ENCODE results near the gene ARID1B. TPM values are rescaled to one million over a fixed set of nuclear protein-coding genes. Genes with fewer than 3 reads are reported as not detected.

Gene ARID1B
- total RNA-seq, 1 donor from 2014 or later, result 97.2 TPM

- Mint-ChIP-seq H3K4me3 (no peak overlapping the region), H3K4me1 (ENCODE audit: unreplicated experiment) (peaks cover 15% of the 10 kb centered on the region), H3K27ac (no peak overlapping the region), H3K27me3 (no peaks in the 10 kb centered on the region), H3K36me3 (no peaks in the 10 kb centered on the region), H3K9me3 (no peaks in the 10 kb centered on the region)
- DNase-seq (ENCODE audit: extremely low spot score, unreplicated experiment), result no peak
- TF ChIP-seq, protein P1, sequence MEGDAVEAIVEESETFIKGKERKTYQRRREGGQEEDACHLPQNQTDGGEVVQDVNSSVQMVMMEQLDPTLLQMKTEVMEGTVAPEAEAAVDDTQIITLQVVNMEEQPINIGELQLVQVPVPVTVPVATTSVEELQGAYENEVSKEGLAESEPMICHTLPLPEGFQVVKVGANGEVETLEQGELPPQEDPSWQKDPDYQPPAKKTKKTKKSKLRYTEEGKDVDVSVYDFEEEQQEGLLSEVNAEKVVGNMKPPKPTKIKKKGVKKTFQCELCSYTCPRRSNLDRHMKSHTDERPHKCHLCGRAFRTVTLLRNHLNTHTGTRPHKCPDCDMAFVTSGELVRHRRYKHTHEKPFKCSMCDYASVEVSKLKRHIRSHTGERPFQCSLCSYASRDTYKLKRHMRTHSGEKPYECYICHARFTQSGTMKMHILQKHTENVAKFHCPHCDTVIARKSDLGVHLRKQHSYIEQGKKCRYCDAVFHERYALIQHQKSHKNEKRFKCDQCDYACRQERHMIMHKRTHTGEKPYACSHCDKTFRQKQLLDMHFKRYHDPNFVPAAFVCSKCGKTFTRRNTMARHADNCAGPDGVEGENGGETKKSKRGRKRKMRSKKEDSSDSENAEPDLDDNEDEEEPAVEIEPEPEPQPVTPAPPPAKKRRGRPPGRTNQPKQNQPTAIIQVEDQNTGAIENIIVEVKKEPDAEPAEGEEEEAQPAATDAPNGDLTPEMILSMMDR (conservative IDR thresholded peaks at IDR 0.05), result no peak
Measured at GRCh38 chr6:157249826-157250225, 472.6 kb downstream of the ARID1B start.

DNA sequence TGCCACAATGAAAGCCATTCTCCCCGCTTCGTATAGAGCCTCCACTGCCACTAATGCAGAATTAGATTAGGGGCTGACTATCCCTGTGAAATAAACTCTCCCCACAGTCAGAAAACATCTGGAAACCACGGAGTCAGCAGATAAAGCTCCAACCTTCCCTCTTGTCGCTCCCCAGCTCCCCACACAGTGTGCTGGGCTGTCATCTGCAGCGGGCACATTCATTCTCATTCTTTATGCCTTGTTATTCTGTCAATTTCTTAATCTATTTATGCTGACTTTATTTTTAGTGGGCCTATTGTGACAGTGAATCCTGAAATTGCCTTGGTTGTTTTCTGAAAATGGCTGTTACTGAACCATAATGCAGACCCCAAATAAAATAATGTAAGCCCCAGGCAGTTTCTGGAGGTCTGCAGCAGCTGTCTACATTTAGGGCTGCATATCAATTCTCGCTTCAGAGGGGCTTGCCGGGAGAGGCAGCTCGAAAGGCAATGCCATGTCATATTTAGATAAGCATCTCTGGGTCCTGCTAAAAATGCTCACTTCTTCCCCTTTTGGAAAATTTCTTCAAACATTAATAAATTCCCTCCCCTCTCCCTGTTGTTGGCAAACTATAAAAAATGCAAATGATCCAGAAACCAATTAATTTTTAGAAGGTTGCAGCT is 474.5 kb downstream of the ARID1B start:
- Mint-ChIP-seq H3K4me1 (ENCODE audit: unreplicated experiment) (peaks cover 6% of the 10 kb centered on the region), H3K27me3 (no peaks in the 10 kb centered on the region), H3K4me3 (no peak overlapping the region), H3K9me3 (no peaks in the 10 kb centered on the region), H3K27ac (no peak overlapping the region), H3K36me3 (no peaks in the 10 kb centered on the region)
- TF ChIP-seq, protein P1 (conservative IDR thresholded peaks at IDR 0.05), result no peak
- DNase-seq (ENCODE audit: extremely low spot score, unreplicated experiment), result no peak

DNA sequence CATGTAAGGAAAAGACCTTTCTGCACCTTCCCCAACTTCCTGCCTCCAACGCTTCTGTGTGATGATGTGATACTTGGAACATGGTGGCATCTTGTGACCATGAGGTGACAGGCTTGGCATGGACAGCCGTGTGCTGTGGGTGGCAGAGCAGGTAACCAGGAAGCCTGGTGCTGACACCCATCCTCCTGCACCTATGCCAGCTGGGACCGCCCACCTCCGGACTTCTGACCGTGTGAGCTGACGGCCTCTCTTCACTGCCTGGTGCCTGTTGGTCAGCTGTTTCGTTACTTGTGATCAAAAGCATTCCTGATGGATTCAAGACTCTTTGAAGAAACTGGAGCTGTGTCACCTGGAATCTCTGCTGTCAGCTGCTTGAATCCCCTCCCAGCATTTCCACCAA is 475.8 kb downstream of the ARID1B start:
- Mint-ChIP-seq H3K36me3 (no peaks in the 10 kb centered on the region), H3K4me3 (no peak overlapping the region), H3K4me1 (ENCODE audit: unreplicated experiment) (peaks cover 8% of the 10 kb centered on the region), H3K9me3 (no peaks in the 10 kb centered on the region), H3K27me3 (no peaks in the 10 kb centered on the region), H3K27ac (no peak overlapping the region)
- TF ChIP-seq, protein P1 (conservative IDR thresholded peaks at IDR 0.05), result no peak
- DNase-seq (ENCODE audit: extremely low spot score, unreplicated experiment), result no peak

DNA sequence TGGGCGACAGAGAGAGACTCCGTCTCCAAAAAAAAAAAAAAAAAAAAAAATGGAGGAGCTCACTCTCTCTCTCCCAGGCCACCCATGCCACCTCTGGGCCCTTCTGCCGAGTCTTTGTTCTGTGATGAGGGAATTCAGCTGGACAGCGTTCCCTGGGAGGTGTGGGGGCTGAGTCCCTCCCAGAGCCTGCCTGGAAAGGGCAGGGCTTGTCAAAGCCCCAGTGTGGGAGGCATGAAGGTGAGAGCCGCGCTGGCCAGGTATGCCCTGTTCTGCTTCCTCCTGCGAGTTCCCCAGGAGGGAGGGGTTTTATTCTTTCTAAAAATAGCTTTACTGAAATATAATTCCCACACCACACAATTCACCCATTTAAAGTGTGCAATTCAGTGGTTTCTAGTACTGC is 476.5 kb downstream of the ARID1B start:
- TF ChIP-seq, protein P1 (conservative IDR thresholded peaks at IDR 0.05), result no peak
- Mint-ChIP-seq H3K4me1 (ENCODE audit: unreplicated experiment) (peaks cover 10% of the 10 kb centered on the region), H3K36me3 (no peaks in the 10 kb centered on the region), H3K4me3 (peak overlapping the region; percentile 8), H3K27me3 (no peaks in the 10 kb centered on the region), H3K9me3 (no peaks in the 10 kb centered on the region), H3K27ac (peak overlapping the region; percentile 68)
- DNase-seq (ENCODE audit: extremely low spot score, unreplicated experiment), result no peak

DNA sequence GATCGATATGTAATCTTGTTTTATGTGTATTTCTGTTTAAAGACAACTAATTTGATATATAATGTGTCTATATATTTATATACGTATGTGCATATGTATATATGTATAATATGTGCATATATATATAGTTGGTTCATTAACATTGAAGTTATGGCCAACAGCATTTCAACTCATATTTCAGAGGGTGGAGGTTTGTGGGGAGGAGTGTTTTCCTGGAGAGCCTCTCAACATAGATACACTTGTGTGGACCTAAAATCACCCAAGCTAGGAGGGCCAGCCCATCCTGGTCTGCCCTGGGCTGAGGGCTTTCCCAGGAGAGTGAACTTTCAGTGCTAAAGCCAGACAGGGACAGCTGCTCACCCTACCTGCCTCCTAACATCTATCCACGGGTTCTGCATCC is 477.4 kb downstream of the ARID1B start:
- Mint-ChIP-seq H3K27ac (peak overlapping the region; percentile 68), H3K4me1 (ENCODE audit: unreplicated experiment) (peaks cover 11% of the 10 kb centered on the region), H3K4me3 (no peak overlapping the region), H3K9me3 (no peaks in the 10 kb centered on the region), H3K36me3 (no peaks in the 10 kb centered on the region), H3K27me3 (no peaks in the 10 kb centered on the region)
- DNase-seq (ENCODE audit: extremely low spot score, unreplicated experiment), result no peak
- TF ChIP-seq, protein P1 (conservative IDR thresholded peaks at IDR 0.05), result no peak
